GM06990 (cell line): Measurements from ENCODE around the gene SIGLEC9.

Experiments
- DNase-seq: peaks from one replicate; pipeline ENCODE4 v3.0.0-alpha.2; 2011; ENCODE audit not compliant: insufficient read length; ENCODE audit errors: extremely low read depth
- H3K27me3 ChIP-seq: replicated peaks from 2 replicates; pipeline ENCODE4 v1.6.0; 2011; ENCODE audit warnings: low read length; ENCODE audit not compliant: control insufficient read depth, insufficient read depth
- H3K36me3 ChIP-seq: 2 replicates; pipeline ENCODE4 v1.5.1; 2011; ENCODE audit warnings: low read length; ENCODE audit not compliant: control insufficient read depth, insufficient read depth
- H3K4me3 ChIP-seq: replicated peaks from 2 replicates; pipeline ENCODE4 v1.5.1; 2011; ENCODE audit warnings: low read depth, mild to moderate bottlenecking, control low read depth, low read length
- CTCF ChIP-seq: IDR thresholded peaks from 2 replicates; pipeline ENCODE4 v1.5.1; 2011; ENCODE audit warnings: low read length, control low read depth, mild to moderate bottlenecking, inconsistent platforms; ENCODE audit not compliant: insufficient read depth, poor library complexity, severe bottlenecking

Gene SIGLEC9

GRCh38 chr19:51145916-51146493, 21.3 kb downstream of the SIGLEC9 start:
- TF ChIP-seq CTCF = no peak
- DNase-seq = no peak
- peaks cover 6% of the 10 kb centered on the region for H3K27me3 ChIP-seq

GRCh38 chr19:51146751-51147150, 22.0 kb downstream of the SIGLEC9 start:
- H3K36me3 ChIP-seq = no peaks in the 10 kb centered on the region
- H3K4me3 ChIP-seq = no peak overlapping the region
- no peak for DNase-seq
- TF ChIP-seq CTCF = no peak
- H3K27me3 ChIP-seq = peaks cover 2% of the 10 kb centered on the region

More at GRCh38 chr19:51145916-51146493, 21.3 kb downstream of the SIGLEC9 start:
- Histone ChIP-seq H3K4me3 (no peak overlapping the region), H3K36me3 (no peaks in the 10 kb centered on the region)

- DNase-seq = no peak
- TF ChIP-seq CTCF = no peak
- no peaks in the 10 kb centered on the region for H3K27me3 ChIP-seq
- H3K4me3 ChIP-seq = no peak overlapping the region
- no peaks in the 10 kb centered on the region for H3K36me3 ChIP-seq
Measured at GRCh38 chr19:51147663-51148062, 23.0 kb downstream of the SIGLEC9 start.

- TF ChIP-seq CTCF = no peak
- DNase-seq = no peak
Measured at GRCh38 chr19:51148580-51148979, 23.9 kb downstream of the SIGLEC9 start.

GRCh38 chr19:51150627-51151026, 25.9 kb downstream of the SIGLEC9 start:
- TF ChIP-seq CTCF = no peak
- peaks cover 2% of the 10 kb centered on the region; the same call in 1 of the 2 replicates for H3K27me3 ChIP-seq
- H3K36me3 ChIP-seq = no peaks in the 10 kb centered on the region
- H3K4me3 ChIP-seq = no peak overlapping the region
- DNase-seq = no peak

More at GRCh38 chr19:51148580-51148979, 23.9 kb downstream of the SIGLEC9 start:
- Histone ChIP-seq H3K27me3 (0 out of 2 replicates have a peak, but pooled peaks cover 2% of the 10 kb centered on the region), H3K36me3 (no peaks in the 10 kb centered on the region), H3K4me3 (no peak overlapping the region)

- no peak overlapping the region for H3K4me3 ChIP-seq
- peaks cover 2% of the 10 kb centered on the region; the same call in 1 of the 2 replicates for H3K27me3 ChIP-seq
- DNase-seq = no peak
- H3K36me3 ChIP-seq = no peaks in the 10 kb centered on the region
- TF ChIP-seq CTCF = no peak
Measured at GRCh38 chr19:51156710-51157109, 32.0 kb downstream of the SIGLEC9 start.
